Activated T-cell treated with anti-CD3 and anti-CD28 coated beads for 4 hours (primary cell): ENCODE data around the gene MYDGF.
"Not testable (repeated sequence)": the region's sequence is repeated elsewhere in the genome, so short reads cannot be mapped to it uniquely, and the experiment has no call there.

ENCODE experiments used
- DNase-seq: peaks from one replicate; pipeline ENCODE4 v3.0.0-alpha.2; 2020

The MYDGF gene

DNA sequence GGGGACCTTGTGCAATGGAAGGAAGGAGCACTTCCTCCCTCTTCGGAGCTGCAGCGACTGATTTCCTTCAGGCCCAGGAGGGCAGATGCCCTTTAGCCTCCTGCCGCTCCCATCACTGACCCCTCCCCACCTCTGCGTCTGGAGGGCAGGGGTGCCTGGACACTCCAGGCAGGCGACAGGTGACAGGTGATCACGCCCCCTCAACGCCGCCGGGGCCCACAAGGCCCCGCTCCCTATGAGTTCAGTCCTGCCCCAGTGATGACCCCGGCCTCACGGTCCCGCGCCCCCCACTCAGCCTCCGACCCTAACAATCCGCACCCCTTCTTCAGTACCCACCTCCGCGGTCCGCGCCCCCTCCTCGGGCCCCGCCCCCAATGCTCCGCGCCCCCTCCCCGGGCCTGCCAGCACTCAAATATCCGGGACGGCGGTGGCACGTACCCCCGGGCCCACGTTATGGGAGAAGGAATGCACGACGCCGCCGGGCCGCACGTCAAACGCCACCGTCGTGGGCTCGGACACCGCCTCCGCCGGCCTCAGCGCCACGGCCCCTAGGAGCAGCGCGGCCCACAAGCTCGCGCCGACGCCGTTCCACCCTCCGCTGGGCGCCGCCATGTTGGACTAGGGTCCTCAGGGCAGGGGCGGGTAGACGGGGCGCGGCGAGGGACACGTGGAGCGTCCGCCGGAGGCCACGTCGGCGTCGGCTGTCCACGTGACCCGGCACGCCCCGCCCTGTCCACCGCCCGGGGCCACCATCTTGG is at the start of gene MYDGF:
Gene MYDGF (minus strand): TSS at position 620 of the 758 bp plus-strand sequence. CDS start 8 bp downstream, at position 612.
- DNase-seq = peak; percentile 88

DNA sequence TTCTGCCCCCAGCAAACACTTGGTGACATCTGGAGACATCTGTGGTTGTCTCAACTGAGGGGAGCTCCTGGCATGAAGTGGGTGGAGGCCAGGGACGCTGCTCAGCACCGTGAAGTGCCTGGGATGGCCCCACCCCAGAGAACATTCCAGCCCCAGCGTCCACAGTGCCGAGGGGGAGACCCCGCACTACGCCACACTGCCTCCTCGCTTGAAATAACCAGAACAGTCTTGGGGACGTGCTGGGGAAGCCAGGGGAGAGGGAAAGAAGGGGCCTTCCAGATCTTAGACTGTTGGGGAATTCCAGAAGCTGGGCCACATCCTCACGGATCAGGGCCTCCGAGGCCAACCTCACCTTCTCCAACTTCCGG is 49.3 kb upstream of the MYDGF start:
- DNase-seq = no peak

DNA sequence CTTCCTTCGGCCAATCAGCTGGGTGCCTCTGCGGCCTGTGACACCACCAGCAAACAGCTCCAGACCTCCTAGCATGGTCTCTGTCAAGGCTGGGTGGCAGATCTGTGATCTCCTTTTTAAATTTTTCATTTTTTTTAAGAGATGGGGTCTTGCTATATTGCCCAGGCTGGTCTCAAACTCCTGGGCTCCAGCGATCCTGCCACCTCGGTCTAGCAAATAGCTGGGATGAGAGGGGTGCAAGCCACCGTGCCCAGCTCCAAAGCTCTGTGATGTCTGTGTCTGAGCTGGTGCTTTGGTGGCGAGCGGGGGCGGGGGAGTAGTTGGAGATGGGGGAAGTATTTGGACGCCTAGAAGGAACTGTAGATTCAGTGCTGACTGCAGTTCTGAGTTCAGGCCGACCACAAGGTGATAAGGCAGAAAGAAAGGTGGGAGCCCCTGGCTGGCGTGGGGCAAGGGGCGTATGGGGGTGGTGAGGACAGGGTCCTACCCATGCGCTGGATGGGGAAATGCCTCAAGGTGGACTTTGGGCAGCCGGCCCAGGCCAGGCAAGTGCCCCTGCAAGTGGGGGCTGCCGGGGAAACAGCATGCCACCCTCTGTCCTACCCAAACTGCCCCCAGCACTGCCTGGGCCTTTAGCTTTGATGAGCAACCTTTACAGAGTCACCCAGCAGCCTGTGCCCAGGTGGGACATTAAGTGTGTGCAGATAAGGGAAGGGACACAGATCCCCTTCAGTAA is 48.0 kb upstream of the MYDGF start:
- no peak for DNase-seq

DNA sequence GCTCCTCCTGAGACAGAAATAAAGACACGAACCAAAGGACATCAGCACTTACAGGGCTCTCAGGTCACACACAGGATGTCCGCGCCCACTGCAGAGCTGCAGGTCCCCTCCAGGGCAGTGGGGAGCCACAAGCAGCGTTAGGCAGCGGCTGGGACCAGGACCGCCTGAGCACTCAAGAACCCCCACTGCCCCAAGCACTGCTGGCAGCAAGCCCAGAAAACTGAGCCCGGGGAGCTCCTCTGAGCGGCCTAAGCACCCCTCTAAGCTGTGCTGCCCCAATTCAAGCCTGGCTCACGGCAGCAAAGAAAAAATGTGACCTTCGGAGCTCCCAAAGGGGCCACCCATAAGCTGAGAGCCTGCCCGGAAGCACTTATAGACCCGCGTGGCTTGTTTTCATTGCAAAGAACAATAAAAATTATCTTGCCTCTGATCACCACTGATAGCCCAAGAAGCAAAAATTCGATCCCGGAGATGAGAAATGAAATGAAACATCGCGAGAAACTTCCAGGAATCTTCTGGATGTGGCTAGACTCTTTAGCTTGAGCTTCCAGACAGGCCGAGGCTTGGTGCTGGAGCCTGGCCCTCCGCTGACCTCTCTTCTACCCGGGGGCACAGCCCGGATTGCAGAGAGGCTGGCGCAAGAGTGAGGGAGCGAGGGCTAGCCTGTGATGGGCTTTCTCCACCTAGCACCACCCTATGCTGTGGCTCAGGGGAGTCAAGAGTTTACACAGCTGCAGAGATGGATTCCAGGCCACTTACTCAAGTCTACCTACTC is 47.2 kb upstream of the MYDGF start:
- no peak for DNase-seq

DNA sequence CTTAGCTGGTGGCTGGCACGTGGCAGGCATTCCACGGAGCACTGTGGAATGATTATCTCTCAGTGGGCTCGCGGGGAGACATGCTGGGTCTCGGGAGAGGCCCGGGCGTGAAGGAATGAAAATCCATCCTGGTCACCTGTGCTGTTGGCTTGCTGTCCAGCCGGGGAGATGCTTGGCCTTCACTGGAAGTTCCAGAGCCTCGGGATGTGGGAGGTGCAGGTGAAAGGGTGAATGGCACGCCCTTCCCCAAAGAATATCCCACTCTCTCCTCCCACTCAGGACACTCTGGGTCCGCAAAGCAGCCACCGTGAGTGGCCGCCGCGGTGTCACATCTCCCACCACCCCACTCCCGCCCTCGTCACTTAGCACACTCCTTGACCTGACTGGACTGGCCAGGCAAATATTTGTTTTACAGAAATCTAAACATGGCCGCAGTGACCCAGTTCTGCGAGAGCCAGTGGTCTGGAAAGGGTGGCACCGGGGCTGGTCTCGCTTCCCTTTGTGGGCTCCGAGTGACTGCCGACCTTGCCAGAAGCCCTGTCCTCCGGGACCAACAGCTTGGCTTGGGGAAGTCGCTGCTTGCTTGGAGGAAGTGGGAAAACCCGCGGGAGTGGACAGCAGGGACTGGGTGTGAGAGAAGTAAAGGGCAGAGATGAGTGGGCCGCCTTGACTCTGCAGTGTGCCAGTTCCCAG is 45.5 kb upstream of the MYDGF start:
- DNase-seq = no peak

DNA sequence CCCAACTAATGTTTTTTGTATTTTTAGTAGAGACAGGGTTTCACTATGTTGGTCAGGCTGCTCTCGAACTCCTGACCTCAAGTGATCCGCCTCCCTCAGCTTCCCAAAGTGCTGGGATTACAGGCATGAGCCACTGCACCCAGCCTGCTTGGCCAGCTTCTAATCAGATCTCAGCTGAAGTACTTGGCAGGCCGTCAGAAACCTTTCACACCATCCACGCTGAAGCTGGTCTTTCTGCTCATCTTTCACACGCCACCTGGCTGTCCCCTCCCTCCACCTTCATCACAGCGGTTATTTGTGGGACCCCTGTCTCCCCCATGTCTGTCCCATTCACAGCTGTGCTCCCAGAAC is 45.0 kb upstream of the MYDGF start:
- DNase-seq = not testable (repeated sequence)

DNA sequence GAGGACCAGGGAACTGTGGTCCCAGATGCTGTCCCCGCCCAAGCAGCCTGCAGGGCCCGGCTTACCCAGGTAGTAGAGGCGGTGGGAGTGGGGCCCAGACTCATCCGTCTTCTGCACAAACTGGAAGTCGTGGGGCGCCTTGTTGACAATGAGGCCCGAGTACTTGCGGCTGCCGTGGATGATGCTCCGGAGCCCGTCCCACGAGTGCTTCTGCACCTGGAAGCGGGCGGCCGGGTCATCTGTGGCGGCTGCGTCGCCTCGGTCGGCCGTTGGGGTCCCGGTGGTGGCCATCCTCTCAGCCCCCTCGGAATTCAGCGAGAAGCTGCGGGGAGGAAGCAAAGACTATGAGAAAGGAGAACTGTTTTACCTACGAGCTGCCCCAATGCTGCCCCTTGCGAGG is 43.9 kb upstream of the MYDGF start:
- no peak for DNase-seq

DNA sequence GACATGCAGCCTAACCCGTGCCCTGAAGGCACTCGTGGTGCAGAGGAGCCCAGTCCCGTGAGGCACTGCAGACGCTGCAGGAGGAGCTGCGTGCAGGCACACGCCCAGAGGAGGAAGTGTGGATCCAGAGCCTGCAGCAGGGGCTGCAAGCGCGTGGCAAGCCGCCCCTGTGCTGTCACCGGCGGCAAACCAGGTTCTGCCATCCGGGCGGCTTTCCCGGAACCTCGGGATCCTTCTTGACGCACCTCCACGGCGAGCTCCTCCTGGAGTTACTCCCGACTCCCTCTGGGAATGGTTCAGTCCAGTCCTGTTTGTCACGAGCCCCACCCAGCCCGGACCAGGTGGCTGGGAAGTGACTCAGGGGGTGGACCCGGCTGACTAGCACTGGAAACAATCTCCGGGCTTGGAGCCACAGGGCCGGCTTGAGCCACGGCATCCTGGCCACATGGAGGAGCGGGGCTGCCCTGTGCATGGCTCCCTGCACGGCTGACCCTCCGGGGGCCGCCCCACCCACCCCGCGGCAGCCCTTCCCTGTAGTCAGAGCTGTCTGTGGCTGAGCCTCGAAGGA is 43.3 kb upstream of the MYDGF start:
- DNase-seq = no peak

DNA sequence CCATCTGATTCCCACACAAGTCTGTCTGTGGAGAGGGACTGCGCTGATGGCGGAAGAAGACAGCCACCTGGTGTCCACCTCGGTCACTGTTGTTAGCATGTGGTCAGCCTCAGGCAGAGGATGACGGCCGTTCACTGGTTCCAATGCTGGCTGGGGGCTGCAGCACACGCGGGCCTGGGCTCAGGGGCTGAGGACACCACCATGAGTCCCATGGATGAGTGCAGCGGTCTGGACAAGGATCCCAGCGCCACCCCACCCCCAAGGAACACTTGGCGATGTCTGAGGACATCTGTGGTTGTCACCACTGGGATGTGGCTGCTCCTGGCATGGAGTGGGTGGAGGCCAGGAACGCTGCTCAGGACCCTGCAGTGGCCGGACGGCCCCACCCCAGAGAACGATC is 42.6 kb upstream of the MYDGF start:
- DNase-seq = no peak

DNA sequence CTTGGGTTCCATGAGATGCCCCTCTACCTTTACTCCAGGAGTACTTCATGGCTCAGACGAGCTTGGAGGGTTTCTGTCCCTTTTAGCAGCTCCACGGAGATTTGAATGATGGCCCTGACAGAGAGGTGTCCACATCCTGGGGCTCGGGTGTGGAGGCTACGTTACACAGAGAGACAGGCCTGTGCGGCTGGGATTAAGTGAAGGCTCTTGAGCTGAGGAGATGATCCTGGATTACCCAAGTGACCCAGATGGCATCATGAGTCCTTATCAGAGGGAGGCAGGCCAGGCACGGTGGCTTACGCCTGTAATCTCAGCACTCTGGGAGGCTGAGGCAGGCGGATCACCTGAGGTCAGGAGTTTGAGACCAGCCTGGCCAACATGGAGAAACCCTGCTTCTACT is 41.1 kb upstream of the MYDGF start:
- no peak for DNase-seq

DNA sequence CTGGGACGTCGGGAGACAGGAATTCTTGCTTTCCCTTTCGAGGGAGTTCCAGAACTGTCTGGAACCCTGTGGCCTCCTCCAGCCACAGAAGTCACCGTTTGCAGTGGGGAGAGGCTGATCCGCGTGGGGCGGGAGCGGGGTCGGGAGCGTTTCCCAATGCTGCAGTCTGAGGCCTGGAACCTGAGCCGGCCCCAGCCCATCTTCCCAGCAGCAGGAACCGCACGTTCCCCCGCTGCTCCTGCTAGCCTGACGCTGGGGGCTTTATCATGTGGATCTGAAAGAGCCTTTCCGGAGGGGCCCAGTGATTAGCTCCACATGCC is 40.1 kb upstream of the MYDGF start:
- no peak for DNase-seq

DNA sequence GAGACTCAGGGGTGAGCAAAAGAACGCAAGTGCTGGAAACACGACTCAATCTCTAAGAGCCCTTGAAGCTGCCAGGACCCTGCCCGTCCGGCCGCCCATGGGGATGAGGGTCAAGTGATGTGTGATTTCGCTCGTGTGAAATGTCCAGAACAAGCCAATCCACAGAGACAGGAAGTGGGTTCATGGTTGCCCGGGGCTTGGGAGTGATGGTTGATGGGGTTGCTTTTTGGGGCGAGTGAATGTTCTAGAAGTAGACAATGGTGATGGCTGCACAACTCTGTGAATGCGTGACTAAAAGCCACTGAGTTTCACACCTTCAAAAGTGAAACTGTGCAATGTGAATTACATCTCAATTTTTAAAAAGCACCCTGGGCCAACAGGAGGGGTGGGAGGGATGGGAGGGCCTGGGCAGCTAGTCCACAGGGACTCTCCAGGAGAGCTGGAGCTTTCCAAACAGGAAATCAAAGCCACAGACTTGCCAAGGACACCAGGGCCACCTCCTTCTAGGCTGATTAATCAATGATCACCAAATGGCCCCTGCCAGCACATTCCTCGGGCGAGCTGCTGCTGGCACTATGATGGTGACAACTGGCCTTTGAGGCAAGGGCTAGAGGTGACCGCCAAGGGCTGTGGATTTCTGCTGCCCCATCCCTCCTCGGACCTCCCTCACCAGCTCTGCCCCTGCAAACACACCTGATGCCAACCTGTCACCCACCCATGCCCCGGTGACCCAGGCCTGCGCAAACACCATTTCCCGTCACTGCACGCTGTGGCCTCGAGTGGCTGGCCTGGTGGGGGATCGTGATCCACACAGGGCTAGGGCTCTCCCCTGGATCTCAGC is 39.5 kb upstream of the MYDGF start:
- DNase-seq = no peak

DNA sequence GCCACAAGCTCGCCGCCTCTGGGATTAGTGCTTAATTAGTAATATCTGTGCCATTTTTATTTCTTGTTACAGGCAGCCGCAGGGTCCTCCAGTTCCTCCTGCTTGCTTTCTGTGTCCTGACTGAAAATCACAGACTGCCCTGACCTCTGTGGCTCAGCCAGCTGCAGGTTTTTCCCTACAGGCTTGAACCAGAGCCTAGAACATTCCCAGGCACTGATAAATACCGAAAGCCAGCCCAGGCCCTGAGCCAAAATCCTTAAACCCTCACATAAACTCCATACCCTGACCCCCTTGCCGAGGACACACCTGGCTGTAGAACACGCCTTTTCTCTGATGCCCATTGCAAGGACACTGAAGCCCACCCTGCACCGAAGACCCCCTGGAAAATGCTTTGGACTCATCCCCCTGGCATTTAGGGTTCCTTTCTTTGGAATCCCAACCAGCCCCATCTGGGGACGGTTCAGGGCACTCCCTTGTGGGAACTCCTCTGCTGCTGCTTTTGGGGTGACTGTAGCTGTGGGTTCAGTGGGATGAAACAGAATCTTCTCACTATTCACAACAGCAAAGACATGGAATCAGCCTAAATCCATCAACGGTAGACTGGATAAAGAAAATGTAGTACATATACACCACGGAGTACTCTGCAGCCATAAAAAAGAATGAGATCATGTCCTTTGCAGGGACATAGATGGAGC is 38.0 kb upstream of the MYDGF start:
- no peak for DNase-seq

DNA sequence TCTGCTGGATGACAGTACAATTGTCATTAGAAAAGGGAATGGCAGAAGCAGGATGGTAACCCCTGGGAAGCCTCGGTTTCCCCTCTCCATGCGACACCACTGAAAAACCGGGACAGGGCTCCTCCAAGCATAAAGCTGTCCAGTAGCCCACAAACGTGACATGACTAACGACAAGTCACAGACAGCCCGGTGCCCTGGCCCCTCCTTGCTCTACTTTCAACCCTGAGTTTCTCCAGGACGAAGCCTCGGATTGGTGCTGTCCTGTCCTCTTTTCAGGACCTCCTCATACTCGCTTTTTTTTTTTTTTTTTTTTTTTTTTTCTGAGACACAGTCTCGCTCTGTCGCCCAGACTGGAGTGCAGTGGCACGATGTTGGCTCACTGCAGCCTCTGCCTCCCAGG is 37.2 kb upstream of the MYDGF start:
- DNase-seq = no peak

DNA sequence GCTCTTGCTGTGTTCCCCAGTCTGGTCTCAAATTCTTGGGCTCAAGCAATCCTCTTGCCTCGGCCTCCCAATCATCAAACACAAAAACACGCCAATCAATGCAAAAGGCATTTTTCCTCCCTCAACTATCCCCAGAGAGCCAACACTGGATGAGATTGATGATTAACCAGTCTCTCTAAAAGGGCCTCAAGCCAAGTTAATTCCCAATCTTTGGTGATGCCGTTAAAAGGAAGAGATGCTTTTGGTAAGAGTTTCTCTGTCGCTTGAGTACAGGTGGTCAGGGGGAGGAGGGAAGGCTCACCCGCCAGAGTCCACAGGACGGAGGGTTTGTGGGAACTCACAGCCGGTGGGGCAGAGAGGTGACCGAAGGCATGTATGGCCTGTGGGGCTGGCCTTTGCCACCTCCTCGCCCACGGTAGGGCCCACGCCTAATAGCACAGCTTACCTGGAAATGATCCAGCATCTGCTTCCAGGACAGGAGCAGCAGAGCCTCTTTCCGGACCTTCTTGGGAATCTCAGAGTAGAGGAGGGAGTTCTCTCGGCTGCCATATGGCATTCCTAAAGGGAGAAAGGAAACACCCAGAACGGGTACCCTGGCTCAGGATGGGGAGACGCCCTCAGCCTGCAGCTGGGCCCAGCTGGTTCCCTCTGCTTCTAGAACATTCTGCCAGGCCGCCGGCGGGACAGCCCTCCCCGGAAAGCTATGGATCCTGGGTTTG is 35.4 kb upstream of the MYDGF start:
- no peak for DNase-seq

DNA sequence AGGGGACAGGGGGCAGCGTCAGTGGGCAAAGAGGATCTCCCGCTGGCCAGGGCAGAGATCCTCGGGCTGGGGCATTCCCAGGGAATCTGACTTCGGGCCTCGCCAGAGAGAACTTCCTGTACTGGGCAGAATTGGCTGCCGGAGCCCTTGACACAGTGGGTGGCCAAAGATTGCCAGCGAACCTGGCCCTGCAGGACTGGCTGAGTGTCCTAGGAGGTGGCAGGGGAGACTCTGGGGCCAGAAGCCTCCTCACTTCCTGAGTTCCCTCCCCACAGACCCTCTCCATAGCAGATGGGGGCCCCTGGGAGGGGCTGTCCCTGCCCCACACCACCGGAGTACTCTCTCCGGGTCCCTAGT is 34.2 kb upstream of the MYDGF start:
- no peak for DNase-seq

DNA sequence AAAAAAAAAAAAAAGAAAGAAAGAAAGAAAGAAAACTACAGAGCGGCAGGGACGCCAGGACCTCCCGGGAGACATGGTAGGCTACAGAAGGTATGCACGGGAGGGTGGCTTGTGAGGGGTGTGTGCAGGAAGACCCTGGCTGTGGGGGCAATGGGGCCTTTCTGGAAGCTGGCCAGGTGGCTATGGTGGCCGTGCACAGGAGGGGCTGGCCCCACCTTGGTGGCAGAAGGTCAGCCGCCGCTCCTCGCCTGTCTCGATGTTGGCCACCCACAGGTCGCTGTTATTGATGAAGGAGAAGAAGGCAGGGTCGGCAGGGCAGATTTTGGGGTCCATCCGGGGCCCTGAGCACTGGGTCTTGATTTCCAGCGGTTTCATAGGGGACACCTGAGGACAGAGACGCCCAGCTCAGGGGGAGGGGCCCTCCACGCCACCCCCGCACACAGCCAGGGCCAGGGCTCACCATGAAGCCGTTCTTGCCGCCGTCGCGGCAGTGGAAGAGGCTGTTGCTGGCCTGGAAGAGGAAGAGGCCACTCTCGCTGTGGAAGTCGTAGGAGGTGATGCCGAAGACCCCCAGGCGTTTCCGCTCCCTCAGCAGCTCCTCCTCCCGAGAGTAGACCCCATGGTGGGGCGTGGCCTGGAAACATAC is 33.7 kb upstream of the MYDGF start:
- DNase-seq = no peak

DNA sequence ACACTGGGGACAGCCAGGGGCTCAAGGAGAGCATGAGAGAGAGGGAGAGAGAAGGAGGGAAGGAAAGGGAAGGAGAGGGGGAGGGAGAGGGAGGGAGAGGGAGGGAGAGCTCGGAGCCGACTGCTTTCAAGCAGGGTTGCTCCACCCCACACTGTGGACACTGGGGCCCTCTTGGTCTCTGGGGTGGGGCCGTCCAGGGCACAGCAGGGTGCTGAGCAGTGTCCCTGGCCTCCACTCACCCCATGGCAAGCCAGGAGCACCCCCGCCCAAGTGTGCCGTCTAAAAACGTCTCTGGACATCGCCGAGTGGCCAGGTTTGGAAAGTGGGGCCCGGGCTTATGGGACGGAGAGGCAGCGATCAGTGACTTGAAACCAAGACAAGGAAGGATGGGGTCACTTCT is 32.6 kb upstream of the MYDGF start:
- DNase-seq = no peak

DNA sequence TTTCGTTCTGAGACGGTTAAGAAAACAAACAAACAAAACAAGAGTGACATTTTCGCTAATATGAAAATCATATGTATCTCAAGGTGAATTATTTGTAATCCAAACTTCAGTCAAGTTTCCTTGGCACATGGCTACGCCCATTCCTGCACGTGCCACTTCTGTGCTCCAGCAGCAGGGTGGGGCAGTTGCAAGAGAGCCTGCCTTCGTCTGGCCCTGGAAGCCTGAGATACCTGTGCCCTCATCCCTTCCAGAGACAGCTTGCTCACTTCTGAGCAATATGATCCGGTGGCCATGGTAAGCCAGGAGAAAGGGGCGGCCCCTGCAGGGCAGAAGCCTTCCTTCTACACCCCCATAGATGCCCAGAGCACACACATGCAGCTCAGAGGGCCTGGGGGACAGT is 31.4 kb upstream of the MYDGF start:
- DNase-seq = no peak

DNA sequence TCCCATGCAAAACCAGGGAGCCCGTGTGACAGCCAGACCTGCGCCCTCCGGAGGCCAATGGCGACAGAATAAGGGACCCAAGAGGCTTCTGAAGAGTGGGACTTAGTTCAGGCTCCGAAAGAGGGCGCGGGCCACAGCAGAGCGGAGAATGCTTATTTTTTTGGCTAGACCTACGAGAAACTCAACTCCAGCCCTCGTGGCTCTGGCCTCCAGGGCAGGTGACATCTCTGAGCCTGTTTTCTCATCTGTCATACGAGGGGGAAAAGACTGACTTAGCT is 30.5 kb upstream of the MYDGF start:
- DNase-seq = no peak
